Measurements from ENCODE around the gene TAL2.
A peak's percentile ranks its signal among the peaks of the same experiment; 100 is the strongest.

The TAL2 gene

DNA sequence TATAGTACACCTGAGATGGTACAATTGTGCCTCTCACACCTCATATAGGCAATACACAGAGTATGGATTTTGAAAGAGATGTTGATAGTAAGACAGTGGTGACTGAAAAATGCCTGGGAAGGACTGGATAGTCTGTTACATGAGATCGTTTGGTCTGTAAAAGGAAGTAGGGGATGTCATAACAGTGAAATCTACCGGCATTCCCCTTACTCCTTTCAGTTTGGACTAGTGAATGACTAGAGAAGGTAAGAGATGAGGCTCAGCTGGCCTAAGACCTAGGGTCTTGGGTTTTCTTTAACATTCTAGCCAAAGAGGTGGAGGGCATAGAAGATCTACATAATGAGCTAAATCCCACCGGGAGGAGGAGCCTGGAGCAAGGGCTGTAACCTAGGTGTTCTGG is 8.1 kb downstream of the TAL2 start:
- Histone ChIP-seq H4K20me1 (no peaks in the 10 kb centered on the region), H3K4me3 (no peak overlapping the region), H3K4me2 (no peak overlapping the region), H3K27me3 (no peaks in the 10 kb centered on the region), H3K9me3 (replicated peaks in 1 of 11) (no peaks in the 10 kb centered on the region), H3K27ac (no peak overlapping the region), H3K9ac (no peak overlapping the region), H3K4me1 (peaks cover 3 to 13% (median 6%) of the 10 kb centered on the region in 10 experiments; a peak in 13 of 20 replicates), H3K36me3 (no peaks in the 10 kb centered on the region)
- no peak for TF ChIP-seq Cebpa-rat (IDR thresholded peaks at IDR 0.05)

DNA sequence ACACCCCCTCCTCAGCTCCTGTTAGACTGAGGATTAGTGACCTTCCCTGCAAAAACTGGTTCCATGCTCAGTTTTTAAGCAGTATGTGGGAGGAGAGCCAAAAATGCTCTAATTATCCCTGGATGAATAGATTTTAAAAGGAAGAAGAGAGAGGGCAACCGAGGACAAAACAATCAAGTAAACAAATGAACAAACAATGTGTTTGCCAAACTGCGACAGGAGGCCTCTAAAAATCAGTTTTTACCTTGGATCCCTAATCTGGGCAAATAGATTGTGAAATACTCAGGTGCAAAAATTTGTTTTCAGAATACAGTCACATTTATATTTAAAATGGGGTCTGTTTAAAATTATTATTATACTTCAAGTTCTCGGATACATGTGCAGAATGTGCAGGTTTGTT is 8.5 kb downstream of the TAL2 start:
- Histone ChIP-seq H3K4me1 (peaks cover 3 to 13% (median 6%) of the 10 kb centered on the region in 10 experiments; a peak in 13 of 20 replicates), H3K4me2 (no peak overlapping the region), H3K9me3 (replicated peaks in 1 of 11) (no peaks in the 10 kb centered on the region), H3K27me3 (no peaks in the 10 kb centered on the region), H4K20me1 (no peaks in the 10 kb centered on the region), H3K27ac (no peak overlapping the region), H3K4me3 (no peak overlapping the region), H3K36me3 (no peaks in the 10 kb centered on the region), H3K9ac (no peak overlapping the region)
- no peak for TF ChIP-seq Cebpa-rat (IDR thresholded peaks at IDR 0.05)

DNA sequence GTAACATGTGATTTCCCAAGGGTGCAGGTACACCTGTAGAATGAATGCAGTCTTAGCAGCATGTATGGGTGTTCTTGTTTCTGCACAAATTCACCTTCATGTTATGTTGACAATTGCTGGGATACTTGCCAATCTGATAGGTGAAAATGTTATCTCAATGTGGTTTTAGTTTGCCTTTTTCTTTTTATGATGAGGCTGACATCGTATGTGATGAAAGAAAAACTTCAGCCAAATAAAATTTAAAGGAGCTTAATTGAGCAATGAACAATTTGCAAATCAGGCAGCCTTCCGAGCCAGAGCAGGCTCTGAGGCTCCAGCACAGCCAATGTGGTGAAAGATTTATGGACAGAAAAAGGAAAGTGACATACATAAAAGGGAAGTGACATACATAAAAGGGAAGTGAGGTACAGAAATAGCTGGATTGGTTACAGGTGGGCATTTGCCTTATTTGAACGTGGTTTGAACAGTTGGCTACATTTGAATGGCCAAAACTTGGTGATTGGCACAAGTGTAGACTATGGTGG is 10.5 kb downstream of the TAL2 start:
- no peaks in the 10 kb centered on the region for H3K36me3 ChIP-seq
- H4K20me1 ChIP-seq: no peaks in the 10 kb centered on the region
- H3K4me1 ChIP-seq: peaks cover 3 to 13% (median 6%) of the 10 kb centered on the region in 10 experiments; a peak in 13 of 20 replicates
- no peak overlapping the region for H3K27ac ChIP-seq
- TF ChIP-seq Cebpa-rat (IDR thresholded peaks at IDR 0.05): no peak
- no peaks in the 10 kb centered on the region for H3K9me3 ChIP-seq (replicated peaks in 1 of 11)
- H3K4me2 ChIP-seq: 0 out of 22 replicates have a peak overlapping the region, but pooled peaks of 1 of the 11 experiments have one; percentile 15
- no peaks in the 10 kb centered on the region for H3K27me3 ChIP-seq
- H3K4me3 ChIP-seq: no peak overlapping the region
- H3K9ac ChIP-seq: no peak overlapping the region

DNA sequence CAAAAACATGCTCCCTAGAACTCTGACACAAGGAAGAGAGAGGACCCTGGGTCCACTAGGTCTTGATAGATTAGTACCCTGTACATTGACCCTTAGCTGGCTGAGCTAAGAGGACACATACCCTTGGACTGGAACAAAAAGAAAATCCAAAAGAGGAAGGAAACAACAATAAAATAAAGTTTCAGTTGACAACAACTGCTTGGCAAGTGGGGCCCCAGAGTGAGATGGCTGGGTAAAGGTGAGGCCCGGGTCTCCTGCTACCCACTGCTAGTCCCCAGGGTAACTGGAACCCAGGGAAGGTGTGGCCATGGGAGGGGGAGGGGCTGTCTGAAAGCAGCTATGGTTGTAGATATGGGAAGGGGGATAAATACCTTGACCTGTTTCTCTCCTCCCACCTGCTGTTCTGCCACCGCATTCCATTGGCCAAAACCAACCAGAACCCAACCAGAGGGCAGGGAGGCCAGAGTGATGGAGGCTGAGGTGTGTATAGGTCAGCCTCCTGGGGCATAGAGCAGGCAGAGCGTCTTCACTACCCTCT is 11.7 kb downstream of the TAL2 start:
- Histone ChIP-seq H3K4me1 (peaks cover 3 to 13% (median 6%) of the 10 kb centered on the region in 10 experiments; a peak in 13 of 20 replicates), H3K36me3 (no peaks in the 10 kb centered on the region), H3K27ac (no peak overlapping the region), H3K9me3 (replicated peaks in 1 of 11) (no peaks in the 10 kb centered on the region), H3K9ac (no peak overlapping the region), H3K4me2 (peak overlapping the region in 8 of 11 experiments; percentile 2 to 36 (median 21); a peak in 5 of 22 replicates), H4K20me1 (no peaks in the 10 kb centered on the region), H3K4me3 (no peak overlapping the region), H3K27me3 (no peaks in the 10 kb centered on the region)
- no peak for TF ChIP-seq Cebpa-rat (IDR thresholded peaks at IDR 0.05)

DNA sequence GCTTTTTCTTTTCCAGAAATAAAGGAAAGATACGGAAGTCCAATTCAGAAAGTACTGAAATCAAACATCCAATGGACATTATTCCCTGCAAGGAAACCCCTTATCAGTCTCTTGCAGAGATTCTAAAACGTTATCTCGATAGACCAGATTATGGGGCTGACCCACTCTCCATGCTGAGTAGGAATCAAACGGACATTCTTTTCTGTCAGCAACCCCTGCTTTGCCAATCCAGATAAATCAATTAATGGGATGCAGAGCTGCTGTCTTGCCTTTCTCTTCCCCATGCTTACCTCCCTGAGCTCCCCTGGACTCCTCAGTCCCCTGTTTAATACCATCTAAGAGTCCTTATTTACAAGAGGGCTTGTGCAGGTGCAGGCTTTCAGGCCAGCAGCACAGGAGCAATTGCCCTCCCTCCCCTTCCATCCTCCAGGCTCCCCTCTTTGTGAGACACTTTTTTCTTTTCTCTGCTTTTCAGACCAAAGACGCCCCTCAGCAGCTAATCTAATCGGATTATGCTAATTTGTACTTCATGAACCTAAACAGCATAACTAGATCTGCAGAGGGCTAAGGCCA is 14.2 kb downstream of the TAL2 start:
- Histone ChIP-seq H4K20me1 (no peaks in the 10 kb centered on the region), H3K36me3 (no peaks in the 10 kb centered on the region), H3K9ac (no peak overlapping the region), H3K9me3 (replicated peaks in 1 of 11) (no peaks in the 10 kb centered on the region), H3K27ac (no peak overlapping the region), H3K27me3 (no peaks in the 10 kb centered on the region), H3K4me3 (no peak overlapping the region), H3K4me1 (peaks cover 3 to 13% (median 6%) of the 10 kb centered on the region in 10 experiments; a peak in 13 of 20 replicates), H3K4me2 (no peak overlapping the region)
- TF ChIP-seq Cebpa-rat (IDR thresholded peaks at IDR 0.05): no peak

DNA sequence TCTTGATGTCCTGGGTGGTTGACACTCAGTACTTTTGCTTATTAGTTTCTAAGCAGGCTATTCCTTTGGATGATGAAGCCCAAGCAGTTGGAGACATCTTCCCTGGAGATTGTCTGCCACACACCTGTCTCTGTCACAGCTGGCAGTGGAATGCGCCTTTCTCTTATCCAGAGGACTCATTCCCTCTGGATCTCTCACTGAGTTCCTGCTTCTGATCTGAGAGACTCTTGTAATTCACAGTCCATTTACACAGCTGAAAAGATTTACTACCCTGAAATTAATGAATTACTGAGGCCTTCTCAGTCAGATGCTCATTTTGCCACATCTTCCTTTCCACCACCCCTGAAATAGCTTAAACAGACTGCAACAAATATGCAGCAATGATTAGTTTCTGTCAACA is 15.9 kb downstream of the TAL2 start:
- peaks cover 0 to 7% (median 6%) of the 10 kb centered on the region in 10 experiments; a peak in 12 of 20 replicates for H3K4me1 ChIP-seq
- H3K27ac ChIP-seq: no peak overlapping the region
- no peaks in the 10 kb centered on the region for H3K36me3 ChIP-seq
- H3K4me2 ChIP-seq: no peak overlapping the region
- H4K20me1 ChIP-seq: no peaks in the 10 kb centered on the region
- no peaks in the 10 kb centered on the region for H3K27me3 ChIP-seq
- H3K9ac ChIP-seq: no peak overlapping the region
- H3K4me3 ChIP-seq: no peak overlapping the region
- no peak for TF ChIP-seq Cebpa-rat (IDR thresholded peaks at IDR 0.05)
- H3K9me3 ChIP-seq (replicated peaks in 1 of 11): 0 out of 22 replicates have a peak, but pooled peaks cover 0 to 4% (median 0%) of the 10 kb centered on the region in 11 experiments

DNA sequence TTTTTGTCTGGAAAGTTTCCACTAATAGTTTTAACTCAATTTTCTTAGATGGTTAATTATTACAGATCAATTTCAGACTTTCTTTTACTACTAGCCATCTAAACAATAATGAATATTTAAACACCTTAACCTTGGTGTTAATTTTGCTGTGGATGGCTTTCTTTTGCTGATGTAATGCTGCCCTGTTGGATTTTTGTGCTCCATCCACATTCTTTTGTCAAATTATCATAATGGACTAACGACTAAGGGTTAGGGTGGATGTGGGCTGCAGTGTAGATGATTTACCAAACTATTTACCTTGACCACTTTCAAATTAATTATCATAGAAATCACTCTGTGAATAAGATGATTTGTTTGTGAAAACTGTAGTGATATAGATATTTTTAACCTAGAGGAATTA is 16.5 kb downstream of the TAL2 start:
- no peaks in the 10 kb centered on the region for H3K36me3 ChIP-seq
- no peak overlapping the region for H3K9ac ChIP-seq
- H3K4me1 ChIP-seq: peaks cover 0 to 5% (median 3%) of the 10 kb centered on the region in 10 experiments; a peak in 11 of 20 replicates
- TF ChIP-seq Cebpa-rat (IDR thresholded peaks at IDR 0.05): no peak
- no peak overlapping the region for H3K4me3 ChIP-seq
- no peak overlapping the region for H3K27ac ChIP-seq
- 0 out of 22 replicates have a peak, but pooled peaks cover 0 to 4% (median 0%) of the 10 kb centered on the region in 11 experiments for H3K9me3 ChIP-seq (replicated peaks in 1 of 11)
- no peaks in the 10 kb centered on the region for H4K20me1 ChIP-seq
- H3K27me3 ChIP-seq: no peaks in the 10 kb centered on the region
- no peak overlapping the region for H3K4me2 ChIP-seq

DNA sequence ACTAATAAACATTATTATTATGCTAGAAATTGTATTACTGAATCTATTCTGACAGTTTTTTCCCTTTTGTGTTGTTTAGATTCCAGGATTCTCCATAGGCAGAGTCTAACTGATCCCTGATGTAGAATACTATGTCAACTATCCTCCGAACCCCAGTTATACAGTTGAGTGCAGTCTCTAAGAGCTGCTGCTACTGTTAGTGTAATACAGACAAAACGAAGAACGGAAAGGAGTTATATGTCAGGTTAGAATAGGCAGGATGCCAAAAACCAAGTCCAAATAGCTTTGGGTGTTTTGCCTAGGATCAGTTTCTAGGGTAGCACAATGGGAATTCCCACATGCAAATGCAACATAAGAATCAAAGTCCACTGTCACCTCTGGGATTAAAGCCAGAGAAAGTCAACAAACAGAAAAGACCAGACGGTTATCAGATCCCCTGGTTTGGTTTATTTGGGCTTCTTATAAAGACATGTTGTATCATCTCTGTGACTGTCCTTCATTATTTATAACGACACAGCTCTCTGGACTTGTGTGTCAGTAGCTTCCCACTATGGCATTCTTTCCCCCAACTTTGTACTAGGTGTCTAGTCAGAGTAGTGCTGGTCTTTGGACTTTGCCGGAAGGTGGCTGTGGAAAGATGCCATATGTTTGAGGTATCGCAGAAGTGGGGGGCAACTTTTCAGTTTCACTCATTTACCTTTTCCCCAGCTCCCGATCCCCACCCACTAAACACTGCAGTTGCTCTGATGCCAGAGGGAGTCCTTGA is 17.2 kb downstream of the TAL2 start:
- H3K4me2 ChIP-seq: no peak overlapping the region
- no peaks in the 10 kb centered on the region for H3K36me3 ChIP-seq
- no peak for TF ChIP-seq Cebpa-rat (IDR thresholded peaks at IDR 0.05)
- H3K27me3 ChIP-seq: no peaks in the 10 kb centered on the region
- H3K4me1 ChIP-seq: no peaks in the 10 kb centered on the region
- H3K4me3 ChIP-seq: no peak overlapping the region
- 0 out of 22 replicates have a peak, but pooled peaks cover 0 to 4% (median 0%) of the 10 kb centered on the region in 11 experiments for H3K9me3 ChIP-seq (replicated peaks in 1 of 11)
- H4K20me1 ChIP-seq: no peaks in the 10 kb centered on the region
- H3K27ac ChIP-seq: no peak overlapping the region
- H3K9ac ChIP-seq: no peak overlapping the region

DNA sequence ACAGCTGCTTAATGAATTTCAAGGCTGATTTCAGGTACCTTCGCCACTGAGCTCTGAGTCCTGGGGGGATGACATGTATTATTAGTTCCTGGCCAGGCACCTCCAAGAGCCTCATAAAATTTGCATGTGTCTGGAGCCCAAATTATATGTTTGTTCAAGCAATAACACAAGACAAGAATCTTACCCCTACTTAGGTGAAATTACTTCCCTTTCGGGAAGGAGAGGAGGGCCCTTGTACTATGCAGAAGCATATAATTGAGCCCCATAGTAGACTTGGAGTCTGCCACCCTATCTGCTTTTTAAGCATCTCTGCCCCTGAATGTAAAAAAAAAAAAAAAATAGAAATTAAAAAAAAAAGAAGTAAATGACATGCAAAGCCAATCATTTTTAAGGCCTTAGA is 19.1 kb downstream of the TAL2 start:
- no peak for TF ChIP-seq Cebpa-rat (IDR thresholded peaks at IDR 0.05)
- no peak overlapping the region for H3K4me2 ChIP-seq
- no peak overlapping the region for H3K4me3 ChIP-seq
- H4K20me1 ChIP-seq: no peaks in the 10 kb centered on the region
- 0 out of 22 replicates have a peak, but pooled peaks cover 0 to 4% (median 0%) of the 10 kb centered on the region in 11 experiments for H3K9me3 ChIP-seq (replicated peaks in 1 of 11)
- H3K27me3 ChIP-seq: no peaks in the 10 kb centered on the region
- H3K4me1 ChIP-seq: no peaks in the 10 kb centered on the region
- no peaks in the 10 kb centered on the region for H3K36me3 ChIP-seq
- H3K9ac ChIP-seq: no peak overlapping the region
- no peak overlapping the region for H3K27ac ChIP-seq
